ENCODE measurements around the gene PIEZO2.

Gene PIEZO2

DNA sequence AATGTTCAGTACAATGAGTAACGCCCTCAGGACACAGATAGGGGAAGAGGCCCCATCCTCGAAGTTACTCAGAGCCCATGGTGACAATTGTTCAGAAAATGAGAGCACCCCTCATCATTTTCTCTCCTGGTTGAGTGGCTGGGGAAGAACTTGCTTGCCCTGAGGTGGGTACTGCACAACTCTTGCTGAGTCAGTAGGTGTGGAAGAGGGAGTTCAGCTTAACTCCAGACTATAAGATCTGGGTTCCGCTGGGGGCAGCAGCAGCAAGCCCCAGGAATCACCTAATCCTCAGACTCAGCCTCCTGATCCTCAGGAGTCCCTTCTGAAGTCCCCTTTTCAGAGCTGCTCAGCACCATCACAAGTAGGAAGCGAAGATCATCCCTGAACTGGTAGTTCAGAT is 123.7 kb downstream of the PIEZO2 start:
- no peak overlapping the region for H3K4me3 ChIP-seq (ENCODE audit: low read length)
- TF ChIP-seq ZNF274 (IDR thresholded peaks at IDR 0.05; ENCODE audit: low read depth, low read length) = no peak

DNA sequence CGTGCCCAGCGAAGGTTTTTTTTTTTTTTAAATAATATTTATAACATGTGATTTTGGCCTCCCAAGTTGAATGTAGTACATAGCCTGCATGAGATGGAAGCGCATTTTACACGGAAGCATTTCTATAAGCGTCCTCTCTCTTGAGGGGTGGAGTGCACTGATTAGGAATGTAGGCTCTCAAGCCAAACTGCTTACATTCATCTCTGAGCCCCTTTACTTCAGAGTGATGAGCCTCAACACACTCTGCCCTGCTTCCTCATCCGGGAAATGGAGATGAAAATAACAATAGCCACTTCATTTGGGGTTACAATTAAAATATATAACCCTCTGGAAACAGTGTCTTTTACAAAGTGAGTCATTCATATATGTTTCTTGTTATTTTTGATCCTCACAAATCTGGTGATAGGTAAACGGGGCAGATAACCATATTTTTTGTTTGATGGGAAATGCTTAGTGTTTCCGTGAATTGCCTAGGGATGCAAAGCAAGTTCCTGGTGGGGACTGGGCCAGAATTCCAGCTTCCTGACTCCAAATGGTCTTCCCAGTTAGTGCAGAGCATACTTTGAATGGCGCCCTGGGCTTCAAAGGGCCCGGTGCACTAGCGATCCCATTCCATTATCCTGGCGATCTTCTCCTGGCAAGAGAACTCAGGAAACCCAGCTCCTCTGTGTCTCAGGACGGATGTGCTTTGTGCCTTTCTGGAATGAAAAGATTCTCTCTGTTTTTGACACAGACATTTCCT is 124.3 kb downstream of the PIEZO2 start:
- H3K4me3 ChIP-seq (ENCODE audit: low read length) = no peak overlapping the region
- TF ChIP-seq ZNF274 (IDR thresholded peaks at IDR 0.05; ENCODE audit: low read depth, low read length) = no peak

- no peak for TF ChIP-seq ZNF274 (IDR thresholded peaks at IDR 0.05; ENCODE audit: low read depth, low read length)
- no peak overlapping the region for H3K4me3 ChIP-seq (ENCODE audit: low read length)
These were observed 127.9 kb downstream of the PIEZO2 start for GRCh38 chr18:11021477-11021876.

DNA sequence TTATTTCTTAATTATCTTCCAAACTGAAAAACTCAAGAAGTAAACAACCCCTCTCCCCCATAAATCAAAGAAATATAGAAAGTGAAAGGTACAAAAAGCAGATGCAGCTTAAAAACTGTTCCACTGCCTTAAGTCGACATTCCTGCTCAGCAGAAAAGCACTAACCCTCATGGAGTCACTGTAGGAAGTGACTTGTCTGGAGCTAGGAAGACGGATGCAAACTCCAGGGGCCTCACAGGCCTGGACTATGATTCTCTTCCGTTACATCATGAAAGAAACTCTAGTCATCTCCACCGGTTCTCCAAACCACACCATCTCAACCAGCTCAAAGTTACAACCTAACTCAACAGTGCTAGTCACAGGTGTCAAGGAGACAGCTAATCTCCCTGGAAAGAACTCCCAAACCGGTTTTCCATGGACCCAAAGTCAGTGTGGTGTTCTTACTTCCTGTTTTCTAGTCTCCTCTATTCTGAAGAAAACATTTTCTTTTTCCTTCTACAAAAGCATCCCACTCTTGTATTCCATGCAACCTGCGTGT is 128.4 kb downstream of the PIEZO2 start:
- H3K4me3 ChIP-seq (ENCODE audit: low read length) = no peak overlapping the region
- no peak for TF ChIP-seq ZNF274 (IDR thresholded peaks at IDR 0.05; ENCODE audit: low read depth, low read length)

GRCh38 chr18:11020161-11020853 is 129.1 kb downstream of the PIEZO2 start:
- no peak overlapping the region for H3K4me3 ChIP-seq (ENCODE audit: low read length)

DNA sequence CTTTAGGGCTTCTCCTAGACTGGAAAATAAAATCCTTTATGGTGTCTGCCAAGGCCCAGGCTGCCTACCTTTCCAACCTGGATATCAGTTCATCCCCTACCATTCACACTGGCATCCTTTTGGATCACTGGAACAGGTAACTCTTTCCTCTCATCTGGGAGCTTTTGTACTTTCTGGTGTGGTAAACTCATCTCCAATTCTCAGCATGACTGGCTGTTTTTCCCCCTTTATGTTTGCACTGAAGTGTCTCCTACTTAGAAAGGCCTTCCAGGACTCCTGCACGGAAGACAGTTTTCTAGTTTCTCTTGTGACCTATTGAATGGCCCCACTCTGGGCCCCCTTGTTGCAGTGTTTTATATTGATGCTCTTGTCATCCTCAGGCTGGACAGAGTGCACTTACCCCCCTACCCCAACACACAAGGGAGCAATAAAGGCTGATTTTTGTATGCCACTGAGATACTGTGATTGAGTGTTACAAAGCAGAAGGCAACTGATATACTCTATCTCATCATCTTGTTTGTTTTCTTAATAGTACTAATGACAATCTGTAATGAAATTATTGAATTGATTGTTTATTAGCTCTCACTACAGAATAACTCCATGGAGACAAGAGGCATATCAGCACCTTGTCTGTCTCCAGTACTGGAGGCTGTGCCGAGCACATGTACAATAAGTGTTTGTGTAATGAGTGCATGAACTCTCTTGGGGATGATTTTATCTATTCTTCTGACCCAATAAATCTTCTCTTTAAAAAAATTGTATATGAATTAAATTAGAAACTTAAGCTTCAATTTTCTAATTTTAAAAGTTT is 129.9 kb downstream of the PIEZO2 start:
- H3K4me3 ChIP-seq (ENCODE audit: low read length) = no peak overlapping the region
- TF ChIP-seq ZNF274 (IDR thresholded peaks at IDR 0.05; ENCODE audit: low read depth, low read length) = no peak

More at GRCh38 chr18:11020161-11020853, 129.1 kb downstream of the PIEZO2 start:
- no peak for TF ChIP-seq ZNF274 (IDR thresholded peaks at IDR 0.05; ENCODE audit: low read depth, low read length)

DNA sequence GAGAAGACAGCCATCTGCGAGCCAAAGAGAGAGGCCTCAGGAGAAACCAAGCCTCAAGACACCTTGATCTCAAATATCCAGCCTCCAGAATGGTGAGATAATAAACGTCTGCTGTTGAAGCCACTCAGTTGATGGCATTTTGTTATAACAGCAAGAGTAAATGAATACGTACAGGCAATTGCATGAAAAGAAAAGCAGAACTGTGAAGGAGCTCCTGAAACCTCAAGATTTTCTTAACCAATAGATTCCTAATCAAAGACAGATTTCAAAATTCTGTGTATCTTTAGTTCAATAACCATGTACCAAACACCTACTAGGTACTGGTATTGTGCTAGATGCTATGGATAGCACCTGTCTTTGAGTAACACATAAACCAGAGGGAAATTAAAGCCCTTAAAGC is 139.5 kb downstream of the PIEZO2 start:
- H3K4me3 ChIP-seq (ENCODE audit: low read length) = no peak overlapping the region
- no peak for TF ChIP-seq ZNF274 (IDR thresholded peaks at IDR 0.05; ENCODE audit: low read depth, low read length)

DNA sequence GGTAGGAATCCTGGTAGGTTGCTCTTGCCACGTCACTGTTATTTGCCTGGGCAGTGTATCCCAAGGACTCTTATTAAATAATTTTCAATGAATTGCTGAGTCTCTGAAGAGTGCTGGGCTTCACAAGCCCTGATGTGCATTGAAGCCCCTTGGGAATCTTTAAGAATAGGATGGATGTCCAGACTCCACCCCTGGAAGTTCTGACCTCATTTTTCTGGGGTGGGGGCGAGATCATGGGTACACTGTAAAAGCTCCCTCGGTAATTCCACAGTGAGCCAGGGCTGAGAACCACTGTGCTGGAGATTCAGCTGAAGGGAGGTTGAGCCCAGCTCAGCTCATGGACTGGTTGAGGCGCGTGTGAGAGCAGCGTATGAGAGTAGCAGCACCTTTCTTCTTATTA is 140.2 kb downstream of the PIEZO2 start:
- no peak overlapping the region for H3K4me3 ChIP-seq (ENCODE audit: low read length)
- no peak for TF ChIP-seq ZNF274 (IDR thresholded peaks at IDR 0.05; ENCODE audit: low read depth, low read length)

DNA sequence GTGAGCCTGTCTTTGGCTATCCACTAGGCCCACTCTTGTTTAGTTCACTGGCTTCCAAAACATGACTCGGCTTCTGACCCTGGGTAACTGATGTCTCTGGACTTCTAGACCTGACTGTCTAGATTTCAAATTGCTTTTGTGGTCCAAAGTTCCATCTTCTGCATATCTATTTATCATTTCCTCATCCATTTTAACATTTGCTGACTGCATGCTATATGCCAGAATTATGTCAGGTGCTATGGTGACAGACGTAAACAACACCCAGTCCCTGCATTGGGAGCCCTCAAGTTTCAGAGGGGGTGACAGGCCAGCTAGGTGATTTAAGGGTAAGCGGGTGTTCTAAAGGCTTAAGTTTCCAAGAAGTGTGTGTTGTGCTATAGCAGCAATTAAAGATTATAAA is 140.9 kb downstream of the PIEZO2 start:
- TF ChIP-seq ZNF274 (IDR thresholded peaks at IDR 0.05; ENCODE audit: low read depth, low read length) = no peak
- H3K4me3 ChIP-seq (ENCODE audit: low read length) = no peak overlapping the region

DNA sequence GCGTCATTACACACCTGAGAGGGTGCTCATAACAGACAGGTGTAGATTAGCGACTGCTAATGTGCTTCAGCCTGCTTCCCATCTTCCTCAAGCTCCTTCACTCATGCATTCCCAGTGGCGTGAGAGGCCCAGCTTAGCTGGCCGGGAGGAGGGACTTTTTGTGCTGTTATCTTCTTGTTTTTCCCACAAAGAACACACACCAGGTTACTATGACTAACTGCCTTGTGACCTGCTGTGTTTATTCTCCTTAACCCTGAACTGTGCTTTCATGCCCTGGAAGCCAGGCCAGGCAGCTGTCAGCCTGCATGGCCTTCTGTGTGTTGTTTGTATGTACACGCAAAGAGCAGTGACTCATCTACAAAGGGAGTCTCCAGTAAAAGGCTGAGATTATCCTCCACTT is 143.8 kb downstream of the PIEZO2 start:
- TF ChIP-seq ZNF274 (IDR thresholded peaks at IDR 0.05; ENCODE audit: low read depth, low read length) = no peak
- H3K4me3 ChIP-seq (ENCODE audit: low read length) = no peak overlapping the region

- no peak overlapping the region for H3K4me3 ChIP-seq (ENCODE audit: low read length)
- TF ChIP-seq ZNF274 (IDR thresholded peaks at IDR 0.05; ENCODE audit: low read depth, low read length) = no peak
These were observed 144.4 kb downstream of the PIEZO2 start for GRCh38 chr18:11004951-11005350.

- TF ChIP-seq ZNF274 (IDR thresholded peaks at IDR 0.05; ENCODE audit: low read depth, low read length) = no peak
- no peak overlapping the region for H3K4me3 ChIP-seq (ENCODE audit: low read length)
These were observed 145.1 kb downstream of the PIEZO2 start for GRCh38 chr18:11004294-11004693.

- TF ChIP-seq ZNF274 (IDR thresholded peaks at IDR 0.05; ENCODE audit: low read depth, low read length) = no peak
- no peak overlapping the region for H3K4me3 ChIP-seq (ENCODE audit: low read length)
These were observed 146.6 kb downstream of the PIEZO2 start for GRCh38 chr18:11002796-11003195.

DNA sequence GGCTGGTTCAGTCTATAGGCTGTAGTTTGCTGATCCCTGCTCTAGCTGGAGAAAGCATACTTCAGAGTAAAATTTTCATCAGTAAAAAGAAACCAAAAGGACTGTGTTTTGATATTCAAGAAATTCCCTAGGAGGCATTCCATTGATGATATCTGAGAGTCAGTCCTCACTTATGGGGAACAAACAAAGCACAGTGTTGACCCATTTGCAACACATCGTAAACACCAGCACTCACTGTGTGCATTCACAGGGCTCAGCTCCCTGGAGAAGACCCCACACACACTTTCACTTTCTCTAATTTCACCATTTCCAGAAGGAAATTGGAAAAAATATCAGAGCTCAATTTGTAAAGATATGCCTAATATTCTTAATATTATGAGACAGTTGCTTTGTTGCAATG is 147.1 kb downstream of the PIEZO2 start:
- TF ChIP-seq ZNF274 (IDR thresholded peaks at IDR 0.05; ENCODE audit: low read depth, low read length) = no peak
- no peak overlapping the region for H3K4me3 ChIP-seq (ENCODE audit: low read length)

Data from GM08714 (cell line).